Transverse colon (tissue), 4 donors: ENCODE data around the gene TMEM187.

Experiments
- CTCF ChIP-seq, 5 experiments: fragments of 200-600 bp in 3 of 5; fragments of 450-650 bp in 2 of 5; sonication (generic) in 3 of 5; IDR thresholded peaks; 1 replicate in 2 of 5; 2 replicates in 3 of 5; pipeline ENCODE4 v1.5.1; 2016 to 2017; ENCODE audit warnings: antibody characterized with exemption in 5 of 5, inconsistent platforms in 3 of 5, mild to moderate bottlenecking in 2 of 5, moderate library complexity in 1 of 5
- EP300 ChIP-seq: sonication (generic); formaldehyde crosslinking; IDR thresholded peaks from one replicate; pipeline ENCODE4 v1.6.1; 2017; ENCODE audit warnings: antibody characterized with exemption, low read depth
- POLR2A ChIP-seq: fragments of 450-650 bp; IDR thresholded peaks from one replicate; pipeline ENCODE4 v1.6.1; 2016; ENCODE audit warnings: antibody characterized with exemption, mild to moderate bottlenecking, moderate library complexity
- POLR2AphosphoS5 ChIP-seq, 3 donors: sonication (generic); formaldehyde crosslinking; IDR thresholded peaks; one replicate each; pipeline ENCODE4 v1.6.1; 2016; ENCODE audit warnings: antibody characterized with exemption in 3 of 3

GRCh38 chrX:153974726-153975286 is 2.3 kb downstream of the TMEM187 start:
- TF ChIP-seq CTCF (IDR thresholded peaks at IDR 0.05) (no peak), POLR2AphosphoS5 (IDR thresholded peaks at IDR 0.05) (no peak), EP300 (no peak), POLR2A (no peak)
